GM12878 (cell line): ENCODE results near the gene KRTAP10-3. TPM values are rescaled to one million over a fixed set of nuclear protein-coding genes. Genes with fewer than 3 reads are reported as not detected.

ENCODE experiments used
- ATAC-seq: fragments of 200-7000 bp; cut with Tn5 transposase; 3 replicates; pipeline ENCODE4 v1.9.1; 2020; ENCODE audit warnings: mild to moderate bottlenecking, moderate library complexity
- BruUV-seq: library from RNA; stranded (reverse); fragments of 400-500 nt; replicated peaks from 2 replicates; lab custom pipeline; 2021; lab: Mats Ljungman, UMichigan
- CTCF ChIA-PET: fragments of 300-600 bp; sonication (Branson Sonifier 250); formaldehyde crosslinking; extraction: SDS; loops from one replicate; lab custom pipeline; 2021; ENCODE audit warnings: inconsistent platforms; lab: Yijun Ruan, JAX
- POLR2A ChIA-PET: fragments of 350-600 bp; formaldehyde crosslinking; extraction: SDS; loops from one replicate; lab custom pipeline; 2021; ENCODE audit warnings: inconsistent platforms; lab: Charles Lee
- RAD21 ChIA-PET: fragments of 300-600 bp; sonication (Branson Sonifier 250); formaldehyde crosslinking; loops from one replicate; lab custom pipeline; 2023; ENCODE audit warnings: antibody characterized with exemption; ENCODE audit not compliant: unreplicated experiment; lab: Charles Lee
- SMC1A ChIA-PET: fragments of 300-600 bp; sonication (Branson Sonifier 250); formaldehyde crosslinking; loops from one replicate; lab custom pipeline; 2023; ENCODE audit not compliant: unreplicated experiment, uncharacterized antibody; lab: Charles Lee
- DNase-seq: peaks from one replicate; pipeline ENCODE4 v3.0.0-alpha.2; 2011; ENCODE audit warnings: low read depth, low spot score
- FAIRE-seq: peaks from 3 replicates; lab custom pipeline; 2011; peaks lifted over from hg19 to GRCh38; lab: Jason Lieb, UNC
- H2AFZ ChIP-seq: 2 replicates; pipeline ENCODE4 v1.6.0; 2011; ENCODE audit warnings: low read depth, low read length, control low read depth; ENCODE audit not compliant: control insufficient read depth
- H3K27ac ChIP-seq: 2 replicates; pipeline ENCODE4 v1.5.1; 2011; ENCODE audit warnings: control low read depth; ENCODE audit not compliant: control insufficient read depth, insufficient read depth
- H3K27me3 ChIP-seq, 2 experiments: replicated peaks in 1 of 2; 2 replicates each; pipeline versions ENCODE4 v1.6.0 to v1.6.1; 2011; ENCODE audit warnings: low read length in 1 of 2; ENCODE audit not compliant: control insufficient read depth in 2 of 2, insufficient read depth in 2 of 2
- H3K36me3 ChIP-seq, 2 experiments: 2 replicates each; pipeline ENCODE4 v1.5.1; 2011; ENCODE audit warnings: low read length in 1 of 2; ENCODE audit not compliant: control insufficient read depth in 2 of 2, insufficient read depth in 2 of 2
- H3K4me1 ChIP-seq: 2 replicates; pipeline ENCODE4 v1.6.1; 2011; ENCODE audit warnings: mild to moderate bottlenecking, low read length, moderate library complexity, mixed read lengths; ENCODE audit not compliant: control insufficient read depth, insufficient read depth
- H3K4me2 ChIP-seq: 2 replicates; pipeline ENCODE4 v1.6.0; 2011; ENCODE audit warnings: control low read depth; ENCODE audit not compliant: control insufficient read depth, insufficient read depth
- H3K4me3 ChIP-seq: fragments of 200-600 bp; sonication (generic); 2 replicates; pipeline ENCODE4 v1.5.1; 2016
- H3K79me2 ChIP-seq: 2 replicates; pipeline ENCODE4 v1.6.0; 2011; ENCODE audit warnings: low read length; ENCODE audit not compliant: control insufficient read depth, insufficient read depth
- H3K9ac ChIP-seq: 2 replicates; pipeline ENCODE4 v1.8.0; 2011; ENCODE audit warnings: low read length, control low read depth, mixed read lengths; ENCODE audit not compliant: control insufficient read depth, insufficient read depth
- H3K9me3 ChIP-seq: replicated peaks from 3 replicates; pipeline ENCODE4 v1.5.1; 2011; ENCODE audit warnings: mild to moderate bottlenecking, low read length; ENCODE audit not compliant: control insufficient read depth, insufficient read depth
- H4K20me1 ChIP-seq: 2 replicates; pipeline ENCODE4 v1.6.0; 2011; ENCODE audit not compliant: control insufficient read depth, insufficient read depth
- ATF7 ChIP-seq: fragments of 450-650 bp; IDR thresholded peaks from 2 replicates; pipeline ENCODE4 v1.6.1; 2016; ENCODE audit warnings: low read depth, mild to moderate bottlenecking
- BMI1 ChIP-seq: fragments of 450-650 bp; IDR thresholded peaks from 2 replicates; pipeline ENCODE4 v1.6.1; 2016; ENCODE audit warnings: mild to moderate bottlenecking, moderate library complexity, borderline replicate concordance
- FOS ChIP-seq: IDR thresholded peaks from 3 replicates; pipeline ENCODE4 v1.6.1; 2011; ENCODE audit warnings: borderline replicate concordance; ENCODE audit not compliant: insufficient read length; ENCODE audit errors: extremely low read depth
- FOXM1 ChIP-seq: IDR thresholded peaks from 2 replicates; pipeline ENCODE4 v1.6.1; 2012; ENCODE audit warnings: low read depth, mild to moderate bottlenecking, inconsistent platforms, low read length, moderate library complexity
- JUND ChIP-seq: IDR thresholded peaks from 2 replicates; pipeline ENCODE4 v1.6.1; 2012; ENCODE audit warnings: low read depth, mild to moderate bottlenecking, low read length, improper control_type of control experiment, moderate library complexity
- KAT2A ChIP-seq: conservative IDR thresholded peaks from 2 replicates; pipeline ENCODE4 v1.6.1; 2011; ENCODE audit warnings: low read depth, low read length; ENCODE audit not compliant: control insufficient read depth
- MEF2B ChIP-seq: fragments of 450-650 bp; IDR thresholded peaks from 2 replicates; pipeline ENCODE4 v1.6.1; 2018; ENCODE audit warnings: mild to moderate bottlenecking, moderate library complexity; ENCODE audit not compliant: partially characterized antibody, poor library complexity, severe bottlenecking
- PAX5 ChIP-seq: IDR thresholded peaks from 2 replicates; pipeline ENCODE4 v1.6.1; 2011; ENCODE audit warnings: low read depth, low read length, borderline replicate concordance
- POLR2AphosphoS5 ChIP-seq: IDR thresholded peaks from 2 replicates; pipeline ENCODE4 v1.6.1; 2011; ENCODE audit warnings: mild to moderate bottlenecking, low read length, inconsistent platforms
- RELA ChIP-seq: fragments of 450-650 bp; IDR thresholded peaks from 2 replicates; pipeline ENCODE4 v1.8.0; 2014; ENCODE audit warnings: borderline replicate concordance; ENCODE audit not compliant: partially characterized antibody
- SIN3A ChIP-seq: IDR thresholded peaks from 2 replicates; pipeline ENCODE4 v1.6.1; 2012; ENCODE audit warnings: low read depth, low read length, improper control_type of control experiment
- STAT1 ChIP-seq: fragments of 450-650 bp; conservative IDR thresholded peaks from 2 replicates; pipeline ENCODE4 v1.6.1; 2014; ENCODE audit warnings: antibody characterized with exemption, mild to moderate bottlenecking
- TAF1 ChIP-seq: IDR thresholded peaks from 2 replicates; pipeline ENCODE4 v1.6.1; 2011; ENCODE audit warnings: mild to moderate bottlenecking, low read depth, low read length, borderline replicate concordance
- ZNF384 ChIP-seq: IDR thresholded peaks from 2 replicates; pipeline ENCODE4 v1.6.1; 2012; ENCODE audit warnings: low read depth, mild to moderate bottlenecking, low read length, improper control_type of control experiment, borderline replicate concordance
- WGBS: methylation state at CpG from one replicate; pipeline ENCODE4 v1.1.6; 2016; ENCODE audit warnings: low lambda C conversion rate; ENCODE audit not compliant: insufficient replicate concordance, insufficient coverage; ENCODE audit errors: missing lambda C conversion rate; 5-methylcytosine and 5-hydroxymethylcytosine counted together
- in situ Hi-C: fragments of 300-500 bp; cut with MboI; formaldehyde crosslinking; loops from 9 replicates; pipeline ENCODE4 v1.14.3; 2018; ENCODE audit warnings: mixed read lengths
- intact Hi-C: fragments of 100-400 bp; cut with micrococcal nuclease; formaldehyde crosslinking; loops from one replicate; pipeline ENCODE4 v1.14.2; 2022; ENCODE audit not compliant: unreplicated experiment
- polyA plus RNA-seq, 11 experiments: library from polyadenylated mRNA; depleted of rRNA in 4 of 11; unstranded in 6 of 11; stranded (reverse) in 5 of 11; fragments of >200 nt; fragmentation: Nextera tagmentation in 4 of 11; fragmentation: Illumina TruSeq in 1 of 11; extraction: Ambion mirVana in 4 of 11; extraction: Trizol in 1 of 11; gene quantifications; 1 replicate in 1 of 11; 2 replicates in 10 of 11; pipeline versions ENCODE4 v1.2.1 to v1.2.3, GENCODE V29; 2011 to 2016; ENCODE audit warnings: inconsistent platforms in 2 of 11, missing spikeins in 2 of 11, low read depth in 1 of 11
- total RNA-seq, 4 experiments: library from RNA; depleted of rRNA in 3 of 4; stranded (reverse); fragments of >200 nt in 3 of 4; fragmentation: Illumina TruSeq in 1 of 4; extraction: Trizol in 1 of 4; gene quantifications; 2 replicates each; pipeline versions ENCODE4 v1.2.1 to v1.2.3, GENCODE V29; 2013 to 2021
- TF ChIP-seq, protein P1 (sequence below): fragments of 150-350 bp; IDR thresholded peaks from 2 replicates; pipeline ENCODE4 v1.6.1; 2014; ENCODE audit warnings: mild to moderate bottlenecking, low read depth, low read length
- TF ChIP-seq, protein P2 (sequence below): fragments of 150-350 bp; IDR thresholded peaks from 2 replicates; pipeline ENCODE4 v1.6.1; 2016; ENCODE audit warnings: low read depth, low read length

KRTAP10-3 gene
- total and polyA plus RNA-seq, 10 of the 15 experiments (the other 5 are each of a cell fraction or from before 2014, with no cell fraction given), result not detected

DNA sequence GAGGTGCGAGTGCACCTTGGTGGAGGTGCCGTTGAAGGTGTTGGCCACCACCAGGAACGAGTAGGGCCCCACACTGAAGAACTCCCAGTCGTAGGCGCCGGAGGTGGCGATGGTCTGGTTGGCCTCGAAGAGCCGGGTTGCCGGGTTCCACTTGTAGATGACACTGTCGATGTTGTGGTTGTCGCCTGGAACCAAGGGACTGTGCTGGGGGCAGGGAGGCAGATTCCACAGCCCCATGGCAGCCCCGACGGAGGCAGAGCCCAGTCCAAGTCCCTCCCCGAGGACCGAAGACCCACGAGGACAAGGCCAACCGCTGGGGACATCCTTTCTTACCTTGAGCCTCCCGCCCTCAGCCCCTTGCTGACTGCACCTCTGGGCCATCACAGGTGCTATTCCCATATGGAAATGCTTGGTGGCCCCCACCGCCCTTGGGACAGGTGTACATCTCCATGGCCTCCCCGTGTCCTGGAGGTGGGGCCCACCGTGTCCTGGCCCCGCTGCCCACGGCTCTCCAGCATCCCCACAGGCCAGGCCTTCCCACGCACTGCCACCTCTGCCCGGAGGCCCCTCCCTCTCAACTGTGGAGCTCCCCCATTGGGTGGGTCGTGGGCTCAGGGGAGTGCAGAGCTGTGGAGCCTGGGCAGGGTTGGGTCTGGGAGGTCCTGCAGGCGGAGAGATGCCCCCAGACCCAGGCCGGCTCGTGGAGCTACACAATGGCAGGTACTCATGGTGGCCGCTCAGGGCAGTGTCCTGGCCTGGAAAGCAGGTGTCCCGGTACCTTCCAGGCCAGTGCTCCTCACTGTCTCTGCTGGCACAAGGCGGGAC, 36.5 kb downstream of the KRTAP10-3 start:
- ChIA-PET SMC1A (interaction anchor here (0.5 kb wide), 1 partner anchor 284 kb away, joined by 3 read pairs; no protein-coding TSS in a partner anchor), CTCF (no interaction called here), RAD21 (no interaction called here), POLR2A (no interaction called here)
- Histone ChIP-seq H3K9ac (no peak overlapping the region), H3K9me3 (no peaks in the 10 kb centered on the region; the same call in 2 of the 3 replicates), H3K4me1 (no peaks in the 10 kb centered on the region), H3K27ac (no peak overlapping the region), H3K36me3 (no peaks in the 10 kb centered on the region), H4K20me1 (no peaks in the 10 kb centered on the region), H3K79me2 (no peaks in the 10 kb centered on the region), H2AFZ (no peak overlapping the region), H3K4me2 (no peak overlapping the region), H3K27me3 (no peaks in the 10 kb centered on the region), H3K4me3 (no peak overlapping the region)
- in situ Hi-C loops, result no loop called here
- 50% methylated on average over 33 of the region's 33 CpGs for WGBS
- no peak for FAIRE-seq
- DNase-seq, result no peak
- intact Hi-C loops, result no loop called here
- no TSS peak for BruUV-seq
- no peak for TF ChIP-seq PAX5
- no peak for TF ChIP-seq ZNF384
- TF ChIP-seq, protein P1, sequence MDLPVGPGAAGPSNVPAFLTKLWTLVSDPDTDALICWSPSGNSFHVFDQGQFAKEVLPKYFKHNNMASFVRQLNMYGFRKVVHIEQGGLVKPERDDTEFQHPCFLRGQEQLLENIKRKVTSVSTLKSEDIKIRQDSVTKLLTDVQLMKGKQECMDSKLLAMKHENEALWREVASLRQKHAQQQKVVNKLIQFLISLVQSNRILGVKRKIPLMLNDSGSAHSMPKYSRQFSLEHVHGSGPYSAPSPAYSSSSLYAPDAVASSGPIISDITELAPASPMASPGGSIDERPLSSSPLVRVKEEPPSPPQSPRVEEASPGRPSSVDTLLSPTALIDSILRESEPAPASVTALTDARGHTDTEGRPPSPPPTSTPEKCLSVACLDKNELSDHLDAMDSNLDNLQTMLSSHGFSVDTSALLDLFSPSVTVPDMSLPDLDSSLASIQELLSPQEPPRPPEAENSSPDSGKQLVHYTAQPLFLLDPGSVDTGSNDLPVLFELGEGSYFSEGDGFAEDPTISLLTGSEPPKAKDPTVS, result no peak
- TF ChIP-seq SIN3A, result no peak
- TF ChIP-seq BMI1, result no peak
- TF ChIP-seq, protein P2, sequence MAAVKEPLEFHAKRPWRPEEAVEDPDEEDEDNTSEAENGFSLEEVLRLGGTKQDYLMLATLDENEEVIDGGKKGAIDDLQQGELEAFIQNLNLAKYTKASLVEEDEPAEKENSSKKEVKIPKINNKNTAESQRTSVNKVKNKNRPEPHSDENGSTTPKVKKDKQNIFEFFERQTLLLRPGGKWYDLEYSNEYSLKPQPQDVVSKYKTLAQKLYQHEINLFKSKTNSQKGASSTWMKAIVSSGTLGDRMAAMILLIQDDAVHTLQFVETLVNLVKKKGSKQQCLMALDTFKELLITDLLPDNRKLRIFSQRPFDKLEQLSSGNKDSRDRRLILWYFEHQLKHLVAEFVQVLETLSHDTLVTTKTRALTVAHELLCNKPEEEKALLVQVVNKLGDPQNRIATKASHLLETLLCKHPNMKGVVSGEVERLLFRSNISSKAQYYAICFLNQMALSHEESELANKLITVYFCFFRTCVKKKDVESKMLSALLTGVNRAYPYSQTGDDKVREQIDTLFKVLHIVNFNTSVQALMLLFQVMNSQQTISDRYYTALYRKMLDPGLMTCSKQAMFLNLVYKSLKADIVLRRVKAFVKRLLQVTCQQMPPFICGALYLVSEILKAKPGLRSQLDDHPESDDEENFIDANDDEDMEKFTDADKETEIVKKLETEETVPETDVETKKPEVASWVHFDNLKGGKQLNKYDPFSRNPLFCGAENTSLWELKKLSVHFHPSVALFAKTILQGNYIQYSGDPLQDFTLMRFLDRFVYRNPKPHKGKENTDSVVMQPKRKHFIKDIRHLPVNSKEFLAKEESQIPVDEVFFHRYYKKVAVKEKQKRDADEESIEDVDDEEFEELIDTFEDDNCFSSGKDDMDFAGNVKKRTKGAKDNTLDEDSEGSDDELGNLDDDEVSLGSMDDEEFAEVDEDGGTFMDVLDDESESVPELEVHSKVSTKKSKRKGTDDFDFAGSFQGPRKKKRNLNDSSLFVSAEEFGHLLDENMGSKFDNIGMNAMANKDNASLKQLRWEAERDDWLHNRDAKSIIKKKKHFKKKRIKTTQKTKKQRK, result no peak
- no peak for TF ChIP-seq POLR2AphosphoS5
- TF ChIP-seq KAT2A, result no peak
- no peak for TF ChIP-seq STAT1
- no peak for TF ChIP-seq FOXM1
- TF ChIP-seq JUND, result no peak
- TF ChIP-seq RELA, result no peak
- no peak for TF ChIP-seq FOS
- no peak for TF ChIP-seq TAF1
- no peak for TF ChIP-seq MEF2B
- no peak for TF ChIP-seq ATF7
- ATAC-seq, result no peak
